Measurements from ENCODE around the gene ASS1.

The ASS1 gene

GRCh38 chr9:130535818-130536521 is 91.2 kb downstream of the ASS1 start:
- no peaks in the 10 kb centered on the region for H3K4me1 ChIP-seq (ENCODE audit: control insufficient read depth, insufficient read depth, low read length)
- TF ChIP-seq ZBTB17 (tag by site-specific recombination; IDR thresholded peaks at IDR 0.05) (0 out of 2 replicates have a peak, but pooled peaks have one; percentile 34), PATZ1 (tag by site-specific recombination; IDR thresholded peaks at IDR 0.05) (peak; percentile 19; the same call in 1 of the 2 replicates), SCRT1 (tag by site-specific recombination; IDR thresholded peaks at IDR 0.05; ENCODE audit: borderline replicate concordance) (peak; percentile 46), ZNF629 (tag by site-specific recombination; IDR thresholded peaks at IDR 0.05) (peak; percentile 32; the same call in 1 of the 2 replicates), FEZF1 (tag by site-specific recombination; IDR thresholded peaks at IDR 0.05) (peak; percentile 55; the same call in 1 of the 2 replicates), ZBTB20 (tag by site-specific recombination; IDR thresholded peaks at IDR 0.05) (peak; percentile 20; the same call in 1 of the 2 replicates), SCRT2 (tag by site-specific recombination; IDR thresholded peaks at IDR 0.05) (peak; percentile 92), OSR2 (tag by site-specific recombination; IDR thresholded peaks at IDR 0.05) (peak; percentile 73), ZNF341 (tag by site-specific recombination; IDR thresholded peaks at IDR 0.05; ENCODE audit: low read depth) (peak; percentile 53), ZNF621 (tag by site-specific recombination; IDR thresholded peaks at IDR 0.05) (no peak), SALL2 (tag by site-specific recombination; IDR thresholded peaks at IDR 0.05; ENCODE audit: borderline replicate concordance) (no peak), ZNF211 (tag by site-specific recombination; IDR thresholded peaks at IDR 0.05; ENCODE audit: low read depth) (no peak), ZBTB8A (tag by site-specific recombination; IDR thresholded peaks at IDR 0.05) (peak; percentile 39; the same call in 1 of the 2 replicates), ZBTB1 (tag by site-specific recombination; IDR thresholded peaks at IDR 0.05) (no peak), SETDB1 (IDR thresholded peaks at IDR 0.05; ENCODE audit: insufficient read length, low read length) (no peak), KLF10 (tag by site-specific recombination; IDR thresholded peaks at IDR 0.05) (no peak), TCF7L2 (IDR thresholded peaks at IDR 0.05; ENCODE audit: borderline replicate concordance, low read depth, low read length) (peak; percentile 41; the same call in 1 of the 2 replicates), GLIS1 (tag by site-specific recombination; IDR thresholded peaks at IDR 0.05) (peak; percentile 28; the same call in 1 of the 2 replicates), WT1 (tag by site-specific recombination; IDR thresholded peaks at IDR 0.05) (peak; percentile 93)
- TF ChIP-seq, protein P1, sequence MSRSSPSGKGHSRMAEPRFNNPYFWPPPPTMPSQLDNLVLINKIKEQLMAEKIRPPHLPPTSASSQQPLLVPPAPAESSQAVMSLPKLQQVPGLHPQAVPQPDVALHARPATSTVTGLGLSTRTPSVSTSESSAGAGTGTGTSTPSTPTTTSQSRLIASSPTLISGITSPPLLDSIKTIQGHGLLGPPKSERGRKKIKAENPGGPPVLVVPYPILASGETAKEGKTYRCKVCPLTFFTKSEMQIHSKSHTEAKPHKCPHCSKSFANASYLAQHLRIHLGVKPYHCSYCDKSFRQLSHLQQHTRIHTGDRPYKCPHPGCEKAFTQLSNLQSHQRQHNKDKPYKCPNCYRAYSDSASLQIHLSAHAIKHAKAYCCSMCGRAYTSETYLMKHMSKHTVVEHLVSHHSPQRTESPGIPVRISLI (tag by site-specific recombination; IDR thresholded peaks at IDR 0.05): no peak
- TF ChIP-seq, protein P2, sequence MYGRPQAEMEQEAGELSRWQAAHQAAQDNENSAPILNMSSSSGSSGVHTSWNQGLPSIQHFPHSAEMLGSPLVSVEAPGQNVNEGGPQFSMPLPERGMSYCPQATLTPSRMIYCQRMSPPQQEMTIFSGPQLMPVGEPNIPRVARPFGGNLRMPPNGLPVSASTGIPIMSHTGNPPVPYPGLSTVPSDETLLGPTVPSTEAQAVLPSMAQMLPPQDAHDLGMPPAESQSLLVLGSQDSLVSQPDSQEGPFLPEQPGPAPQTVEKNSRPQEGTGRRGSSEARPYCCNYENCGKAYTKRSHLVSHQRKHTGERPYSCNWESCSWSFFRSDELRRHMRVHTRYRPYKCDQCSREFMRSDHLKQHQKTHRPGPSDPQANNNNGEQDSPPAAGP (tag by site-specific recombination; IDR thresholded peaks at IDR 0.05): peak; percentile 92
- TF ChIP-seq, protein P3, sequence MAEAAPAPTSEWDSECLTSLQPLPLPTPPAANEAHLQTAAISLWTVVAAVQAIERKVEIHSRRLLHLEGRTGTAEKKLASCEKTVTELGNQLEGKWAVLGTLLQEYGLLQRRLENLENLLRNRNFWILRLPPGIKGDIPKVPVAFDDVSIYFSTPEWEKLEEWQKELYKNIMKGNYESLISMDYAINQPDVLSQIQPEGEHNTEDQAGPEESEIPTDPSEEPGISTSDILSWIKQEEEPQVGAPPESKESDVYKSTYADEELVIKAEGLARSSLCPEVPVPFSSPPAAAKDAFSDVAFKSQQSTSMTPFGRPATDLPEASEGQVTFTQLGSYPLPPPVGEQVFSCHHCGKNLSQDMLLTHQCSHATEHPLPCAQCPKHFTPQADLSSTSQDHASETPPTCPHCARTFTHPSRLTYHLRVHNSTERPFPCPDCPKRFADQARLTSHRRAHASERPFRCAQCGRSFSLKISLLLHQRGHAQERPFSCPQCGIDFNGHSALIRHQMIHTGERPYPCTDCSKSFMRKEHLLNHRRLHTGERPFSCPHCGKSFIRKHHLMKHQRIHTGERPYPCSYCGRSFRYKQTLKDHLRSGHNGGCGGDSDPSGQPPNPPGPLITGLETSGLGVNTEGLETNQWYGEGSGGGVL (tag by site-specific recombination; IDR thresholded peaks at IDR 0.05): 0 out of 2 replicates have a peak, but pooled peaks have one; percentile 48
- POLR2A ChIA-PET: interaction anchor here (0.6 kb wide), 2 partner anchors 17 to 151 kb away, joined by 4 to 7 read pairs; no protein-coding TSS in a partner anchor
- no peak overlapping the region for H3K4me3 ChIP-seq (ENCODE audit: low read depth, low read length)
- no peak overlapping the region for H3K27ac ChIP-seq (ENCODE audit: extremely low read depth, low read depth, low read length)
- no peaks in the 10 kb centered on the region for H3K9me3 ChIP-seq (ENCODE audit: control insufficient read depth, insufficient read depth, low read depth, low read length)
- CTCF ChIA-PET: no interaction called here
- H3K36me3 ChIP-seq (ENCODE audit: control insufficient read depth in 2 of 2, insufficient read depth in 1 of 2, low read length in 2 of 2): no peaks in the 10 kb centered on the region
